H9 (cell line): ENCODE results near the gene METTL8. TPM values are rescaled to one million over a fixed set of nuclear protein-coding genes. Genes with fewer than 3 reads are reported as not detected.

Experiments used
- DNase-seq: peaks from one replicate; pipeline ENCODE4 v3.0.0-alpha.2; 2017
- H2AFZ ChIP-seq: one replicate; pipeline ENCODE4 v1.6.1; 2013; ENCODE audit warnings: mild to moderate bottlenecking, low read length, control low read depth, moderate library complexity
- H2AK5ac ChIP-seq: 2 replicates; pipeline ENCODE4 v1.6.1; 2013; ENCODE audit warnings: low read length, control low read depth, mixed read lengths; ENCODE audit not compliant: insufficient read length
- H2BK120ac ChIP-seq: one replicate; pipeline ENCODE4 v1.6.1; 2013; ENCODE audit warnings: low read depth, mild to moderate bottlenecking, low read length, control low read depth, inconsistent platforms; ENCODE audit not compliant: poor library complexity, severe bottlenecking
- H2BK12ac ChIP-seq: 2 replicates; pipeline ENCODE4 v1.6.1; 2013; ENCODE audit warnings: low read length, control low read depth, mixed read lengths, low read depth; ENCODE audit not compliant: insufficient read length
- H2BK15ac ChIP-seq: 2 replicates; pipeline ENCODE4 v1.6.1; 2013; ENCODE audit warnings: low read depth, low read length, control low read depth
- H2BK20ac ChIP-seq: one replicate; pipeline ENCODE4 v1.6.1; 2013; ENCODE audit warnings: low read depth, mild to moderate bottlenecking, low read length, control low read depth, inconsistent platforms; ENCODE audit not compliant: poor library complexity, severe bottlenecking
- H2BK5ac ChIP-seq: 2 replicates; pipeline ENCODE4 v1.6.1; 2013; ENCODE audit warnings: low read length, control low read depth, mixed read lengths; ENCODE audit not compliant: insufficient read length
- H3K14ac ChIP-seq: 2 replicates; pipeline ENCODE4 v1.6.1; 2013; ENCODE audit warnings: low read length, control low read depth; ENCODE audit not compliant: insufficient read depth
- H3K18ac ChIP-seq: 2 replicates; pipeline ENCODE4 v1.6.1; 2013; ENCODE audit warnings: low read depth, mild to moderate bottlenecking, mixed read lengths, low read length, control low read depth; ENCODE audit not compliant: insufficient read length
- H3K23ac ChIP-seq: 2 replicates; pipeline ENCODE4 v1.6.1; 2013; ENCODE audit warnings: low read length, control low read depth, mixed read lengths, low read depth; ENCODE audit not compliant: insufficient read length
- H3K23me2 ChIP-seq: 2 replicates; pipeline ENCODE4 v1.6.1; 2013; ENCODE audit warnings: low read depth, mild to moderate bottlenecking, mixed read lengths, low read length, control low read depth; ENCODE audit not compliant: insufficient read length, poor library complexity, severe bottlenecking
- H3K27ac ChIP-seq: 2 replicates; pipeline ENCODE4 v1.5.1; 2013; ENCODE audit warnings: low read length, control low read depth, mixed read lengths, low read depth; ENCODE audit not compliant: insufficient read length
- H3K27me3 ChIP-seq: 2 replicates; pipeline ENCODE4 v1.6.1; 2013; ENCODE audit warnings: low read length, control low read depth, inconsistent platforms; ENCODE audit not compliant: insufficient read depth
- H3K4ac ChIP-seq: 2 replicates; pipeline ENCODE4 v1.6.1; 2013; ENCODE audit warnings: low read depth, mild to moderate bottlenecking, control low read depth, inconsistent platforms, low read length, moderate library complexity
- H3K4me1 ChIP-seq: 2 replicates; pipeline ENCODE4 v1.6.1; 2013; ENCODE audit warnings: low read length, control low read depth, inconsistent platforms; ENCODE audit not compliant: insufficient read depth
- H3K4me2 ChIP-seq: 2 replicates; pipeline ENCODE4 v1.6.1; 2013; ENCODE audit warnings: low read length, control low read depth, mixed read lengths; ENCODE audit not compliant: insufficient read length, insufficient read depth
- H3K56ac ChIP-seq: 2 replicates; pipeline ENCODE4 v1.6.1; 2013; ENCODE audit warnings: low read depth, mild to moderate bottlenecking, mixed read lengths, low read length, control low read depth; ENCODE audit not compliant: insufficient read length
- H3K79me1 ChIP-seq: 2 replicates; pipeline ENCODE4 v1.6.1; 2013; ENCODE audit warnings: low read depth, mild to moderate bottlenecking, moderate library complexity, low read length, control low read depth, inconsistent platforms; ENCODE audit not compliant: insufficient read depth, poor library complexity, severe bottlenecking
- H3K79me2 ChIP-seq: 2 replicates; pipeline ENCODE4 v1.6.1; 2013; ENCODE audit warnings: low read length, control low read depth, inconsistent platforms; ENCODE audit not compliant: insufficient read depth
- H3K9ac ChIP-seq: 2 replicates; pipeline ENCODE4 v1.6.1; 2013; ENCODE audit warnings: low read length, control low read depth, mixed read lengths; ENCODE audit not compliant: insufficient read length; ENCODE audit errors: extremely low read depth
- H3K9me3 ChIP-seq: one replicate; pipeline ENCODE4 v1.6.1; 2013; ENCODE audit warnings: low read depth, low read length, inconsistent platforms; ENCODE audit not compliant: control insufficient read depth
- H3T11ph ChIP-seq: one replicate; pipeline ENCODE4 v1.6.1; 2013; ENCODE audit warnings: mild to moderate bottlenecking, low read length, control low read depth, inconsistent platforms
- H4K20me1 ChIP-seq: one replicate; pipeline ENCODE4 v1.6.1; 2013; ENCODE audit not compliant: control insufficient read depth, insufficient read length, insufficient read depth
- H4K5ac ChIP-seq: 2 replicates; pipeline ENCODE4 v1.6.1; 2013; ENCODE audit warnings: low read depth, mild to moderate bottlenecking, mixed read lengths, low read length, control low read depth; ENCODE audit not compliant: insufficient read length
- H4K8ac ChIP-seq: replicated peaks from 2 replicates; pipeline ENCODE4 v1.6.1; 2013; ENCODE audit warnings: low read length, control low read depth, mixed read lengths, low read depth; ENCODE audit not compliant: insufficient read length
- H4K91ac ChIP-seq: 2 replicates; pipeline ENCODE4 v1.6.1; 2013; ENCODE audit warnings: low read depth, mild to moderate bottlenecking, moderate library complexity, mixed read lengths, low read length, control low read depth; ENCODE audit not compliant: insufficient read length
- H3K27ac Mint-ChIP-seq, 3 experiments: 2 replicates in 2 of 3; 3 replicates in 1 of 3; pipeline ENCODE4 v1.8.0; 2020 to 2021; ENCODE audit warnings: mixed read lengths in 3 of 3, mild to moderate bottlenecking in 1 of 3, moderate library complexity in 1 of 3
- H3K27me3 Mint-ChIP-seq: 2 replicates; pipeline ENCODE4 v1.8.0; 2021; ENCODE audit warnings: low read depth, mild to moderate bottlenecking, moderate library complexity, mixed read lengths
- H3K36me3 Mint-ChIP-seq, 3 experiments: 2 replicates in 2 of 3; 3 replicates in 1 of 3; pipeline ENCODE4 v1.8.0; 2020 to 2021; ENCODE audit warnings: low read depth in 3 of 3, mixed read lengths in 3 of 3; ENCODE audit not compliant: insufficient read depth in 1 of 3
- H3K4me1 Mint-ChIP-seq, 2 experiments: 2 replicates each; pipeline ENCODE4 v1.8.0; 2020; ENCODE audit warnings: mixed read lengths in 2 of 2
- H3K4me3 Mint-ChIP-seq, 2 experiments: 2 replicates in 1 of 2; 3 replicates in 1 of 2; pipeline ENCODE4 v1.8.0; 2020 to 2021; ENCODE audit warnings: mild to moderate bottlenecking in 2 of 2, mixed read lengths in 2 of 2, moderate library complexity in 1 of 2
- H3K9me3 Mint-ChIP-seq, 2 experiments: 2 replicates in 1 of 2; 3 replicates in 1 of 2; pipeline ENCODE4 v1.8.0; 2020; ENCODE audit warnings: mild to moderate bottlenecking in 2 of 2, mixed read lengths in 2 of 2, moderate library complexity in 1 of 2
- WGBS: extraction: QIAGEN DNeasy Blood & Tissue Kit; methylation state at CpG from one replicate; pipeline ENCODE4 v1.1.7; 2013; ENCODE audit warnings: missing lambda C conversion rate, low lambda C conversion rate, mixed read lengths; ENCODE audit not compliant: insufficient read length; ENCODE audit errors: extremely low coverage; 5-methylcytosine and 5-hydroxymethylcytosine counted together
- total RNA-seq: library from RNA; stranded (reverse); gene quantifications from 2 replicates; pipeline ENCODE4 v1.2.1, GENCODE V29; 2021
- TF ChIP-seq, protein P1 (sequence below): fragments of 200-600 bp; sonication (generic); conservative IDR thresholded peaks from 3 replicates; pipeline ENCODE4 v1.8.0; 2021; ENCODE audit warnings: antibody characterized with exemption, mild to moderate bottlenecking

The METTL8 gene
- total RNA-seq, 1 experiment from 2014 or later, result 40.9 TPM

DNA sequence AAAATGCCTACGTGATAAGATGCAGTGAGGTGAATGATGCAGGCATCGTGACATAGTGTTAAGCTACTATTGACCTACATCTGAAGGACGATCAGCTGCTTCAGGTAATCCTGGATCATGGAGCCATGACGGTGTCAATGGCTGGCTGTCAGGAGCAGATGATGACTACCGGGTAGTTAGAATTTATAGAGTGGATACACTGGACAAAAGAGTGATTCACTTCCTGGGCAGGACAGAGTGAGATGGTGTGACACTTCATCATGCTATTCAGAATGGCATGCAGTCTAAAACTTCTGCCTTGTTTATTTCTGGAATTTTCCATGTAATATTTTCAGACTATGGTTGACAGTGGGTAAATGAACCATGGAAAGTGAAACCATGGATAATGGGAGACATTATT lies 29.5 kb downstream of the METTL8 start:
- no peak overlapping the region for H3K9ac ChIP-seq
- H3K79me2 ChIP-seq, result peaks cover 10% of the 10 kb centered on the region; the same call in 1 of the 2 replicates
- H3K14ac ChIP-seq, result no peak overlapping the region
- WGBS, result no CpG with 5 or more reads among the region's 5 CpGs
- no peak overlapping the region for H3T11ph ChIP-seq
- Mint-ChIP-seq H3K27me3 (no peaks in the 10 kb centered on the region), H3K27ac (no peak overlapping the region), H3K36me3 (peaks cover 19 to 25% (median 24%) of the 10 kb centered on the region in 3 experiments), H3K4me1 (peaks cover 23 to 36% of the 10 kb centered on the region in 2 experiments), H3K9me3 (peaks cover 6 to 7% of the 10 kb centered on the region in 2 experiments), H3K4me3 (no peak overlapping the region)
- H3K4me2 ChIP-seq, result no peak overlapping the region
- TF ChIP-seq, protein P1, sequence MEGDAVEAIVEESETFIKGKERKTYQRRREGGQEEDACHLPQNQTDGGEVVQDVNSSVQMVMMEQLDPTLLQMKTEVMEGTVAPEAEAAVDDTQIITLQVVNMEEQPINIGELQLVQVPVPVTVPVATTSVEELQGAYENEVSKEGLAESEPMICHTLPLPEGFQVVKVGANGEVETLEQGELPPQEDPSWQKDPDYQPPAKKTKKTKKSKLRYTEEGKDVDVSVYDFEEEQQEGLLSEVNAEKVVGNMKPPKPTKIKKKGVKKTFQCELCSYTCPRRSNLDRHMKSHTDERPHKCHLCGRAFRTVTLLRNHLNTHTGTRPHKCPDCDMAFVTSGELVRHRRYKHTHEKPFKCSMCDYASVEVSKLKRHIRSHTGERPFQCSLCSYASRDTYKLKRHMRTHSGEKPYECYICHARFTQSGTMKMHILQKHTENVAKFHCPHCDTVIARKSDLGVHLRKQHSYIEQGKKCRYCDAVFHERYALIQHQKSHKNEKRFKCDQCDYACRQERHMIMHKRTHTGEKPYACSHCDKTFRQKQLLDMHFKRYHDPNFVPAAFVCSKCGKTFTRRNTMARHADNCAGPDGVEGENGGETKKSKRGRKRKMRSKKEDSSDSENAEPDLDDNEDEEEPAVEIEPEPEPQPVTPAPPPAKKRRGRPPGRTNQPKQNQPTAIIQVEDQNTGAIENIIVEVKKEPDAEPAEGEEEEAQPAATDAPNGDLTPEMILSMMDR, result no peak
- H4K8ac ChIP-seq, result no peak overlapping the region
- H2BK120ac ChIP-seq, result no peak overlapping the region
- DNase-seq, result no peak
- H2AFZ ChIP-seq, result no peak overlapping the region
- no peak overlapping the region for H4K5ac ChIP-seq
- H2AK5ac ChIP-seq, result no peak overlapping the region
- no peaks in the 10 kb centered on the region for H3K9me3 ChIP-seq
- no peak overlapping the region for H2BK15ac ChIP-seq
- no peak overlapping the region for H2BK5ac ChIP-seq
- H3K18ac ChIP-seq, result no peak overlapping the region
- no peaks in the 10 kb centered on the region for H3K23me2 ChIP-seq
- H4K91ac ChIP-seq, result no peak overlapping the region
- no peak overlapping the region for H3K56ac ChIP-seq
- no peaks in the 10 kb centered on the region for H4K20me1 ChIP-seq
- H3K27ac ChIP-seq, result no peak overlapping the region
- no peaks in the 10 kb centered on the region for H3K27me3 ChIP-seq
- peaks cover 3% of the 10 kb centered on the region for H3K79me1 ChIP-seq
- no peak overlapping the region for H2BK20ac ChIP-seq
- no peak overlapping the region for H3K4ac ChIP-seq
- peaks cover 9% of the 10 kb centered on the region for H3K4me1 ChIP-seq
- no peak overlapping the region for H2BK12ac ChIP-seq
- H3K23ac ChIP-seq, result no peak overlapping the region
